HL-60 (cell line): ENCODE data around the gene TM9SF1.

ENCODE experiments used
- GABPA ChIP-seq: IDR thresholded peaks from 2 replicates; pipeline ENCODE4 v1.6.1; 2012; ENCODE audit warnings: low read depth
- POLR2AphosphoS5 ChIP-seq: IDR thresholded peaks from 2 replicates; pipeline ENCODE4 v1.6.1; 2012; ENCODE audit warnings: low read depth
- SPI1 ChIP-seq: IDR thresholded peaks from 2 replicates; pipeline ENCODE4 v1.6.1; 2012; ENCODE audit warnings: low read depth, mild to moderate bottlenecking, borderline replicate concordance
- TF ChIP-seq, protein P1 (sequence below): IDR thresholded peaks from one replicate; pipeline ENCODE4 v1.5.1; 2011; ENCODE audit warnings: low read length, control low read depth, inconsistent platforms; ENCODE audit not compliant: insufficient read depth
- TF ChIP-seq, protein P2 (sequence below): IDR thresholded peaks from 2 replicates; pipeline ENCODE4 v1.6.1; 2012; ENCODE audit warnings: low read depth; ENCODE audit not compliant: insufficient replicate concordance

DNA sequence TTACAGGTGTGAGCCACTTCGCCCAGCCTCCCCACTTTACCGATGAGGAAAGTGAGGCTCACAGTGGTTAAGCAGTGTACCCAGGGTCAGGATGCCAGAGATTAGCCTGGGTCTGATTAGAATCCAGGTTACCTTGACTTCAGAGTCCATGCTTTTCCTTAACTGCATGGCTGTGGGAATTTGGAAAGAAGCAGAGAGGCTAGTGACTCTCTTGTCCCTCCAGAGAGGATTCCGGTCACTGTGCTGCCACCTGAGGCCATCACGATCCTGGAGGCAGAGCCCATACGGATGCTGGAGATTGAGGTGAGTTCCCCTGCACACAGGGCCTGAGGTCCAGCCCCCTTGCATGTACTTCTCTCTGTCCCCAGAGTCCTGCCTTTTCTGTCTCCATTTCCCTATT is 18.6 kb downstream of the TM9SF1 start:
- TF ChIP-seq, protein P1, sequence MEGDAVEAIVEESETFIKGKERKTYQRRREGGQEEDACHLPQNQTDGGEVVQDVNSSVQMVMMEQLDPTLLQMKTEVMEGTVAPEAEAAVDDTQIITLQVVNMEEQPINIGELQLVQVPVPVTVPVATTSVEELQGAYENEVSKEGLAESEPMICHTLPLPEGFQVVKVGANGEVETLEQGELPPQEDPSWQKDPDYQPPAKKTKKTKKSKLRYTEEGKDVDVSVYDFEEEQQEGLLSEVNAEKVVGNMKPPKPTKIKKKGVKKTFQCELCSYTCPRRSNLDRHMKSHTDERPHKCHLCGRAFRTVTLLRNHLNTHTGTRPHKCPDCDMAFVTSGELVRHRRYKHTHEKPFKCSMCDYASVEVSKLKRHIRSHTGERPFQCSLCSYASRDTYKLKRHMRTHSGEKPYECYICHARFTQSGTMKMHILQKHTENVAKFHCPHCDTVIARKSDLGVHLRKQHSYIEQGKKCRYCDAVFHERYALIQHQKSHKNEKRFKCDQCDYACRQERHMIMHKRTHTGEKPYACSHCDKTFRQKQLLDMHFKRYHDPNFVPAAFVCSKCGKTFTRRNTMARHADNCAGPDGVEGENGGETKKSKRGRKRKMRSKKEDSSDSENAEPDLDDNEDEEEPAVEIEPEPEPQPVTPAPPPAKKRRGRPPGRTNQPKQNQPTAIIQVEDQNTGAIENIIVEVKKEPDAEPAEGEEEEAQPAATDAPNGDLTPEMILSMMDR: no peak
- TF ChIP-seq POLR2AphosphoS5 (no peak), GABPA (no peak), SPI1 (no peak)
- TF ChIP-seq, protein P2, sequence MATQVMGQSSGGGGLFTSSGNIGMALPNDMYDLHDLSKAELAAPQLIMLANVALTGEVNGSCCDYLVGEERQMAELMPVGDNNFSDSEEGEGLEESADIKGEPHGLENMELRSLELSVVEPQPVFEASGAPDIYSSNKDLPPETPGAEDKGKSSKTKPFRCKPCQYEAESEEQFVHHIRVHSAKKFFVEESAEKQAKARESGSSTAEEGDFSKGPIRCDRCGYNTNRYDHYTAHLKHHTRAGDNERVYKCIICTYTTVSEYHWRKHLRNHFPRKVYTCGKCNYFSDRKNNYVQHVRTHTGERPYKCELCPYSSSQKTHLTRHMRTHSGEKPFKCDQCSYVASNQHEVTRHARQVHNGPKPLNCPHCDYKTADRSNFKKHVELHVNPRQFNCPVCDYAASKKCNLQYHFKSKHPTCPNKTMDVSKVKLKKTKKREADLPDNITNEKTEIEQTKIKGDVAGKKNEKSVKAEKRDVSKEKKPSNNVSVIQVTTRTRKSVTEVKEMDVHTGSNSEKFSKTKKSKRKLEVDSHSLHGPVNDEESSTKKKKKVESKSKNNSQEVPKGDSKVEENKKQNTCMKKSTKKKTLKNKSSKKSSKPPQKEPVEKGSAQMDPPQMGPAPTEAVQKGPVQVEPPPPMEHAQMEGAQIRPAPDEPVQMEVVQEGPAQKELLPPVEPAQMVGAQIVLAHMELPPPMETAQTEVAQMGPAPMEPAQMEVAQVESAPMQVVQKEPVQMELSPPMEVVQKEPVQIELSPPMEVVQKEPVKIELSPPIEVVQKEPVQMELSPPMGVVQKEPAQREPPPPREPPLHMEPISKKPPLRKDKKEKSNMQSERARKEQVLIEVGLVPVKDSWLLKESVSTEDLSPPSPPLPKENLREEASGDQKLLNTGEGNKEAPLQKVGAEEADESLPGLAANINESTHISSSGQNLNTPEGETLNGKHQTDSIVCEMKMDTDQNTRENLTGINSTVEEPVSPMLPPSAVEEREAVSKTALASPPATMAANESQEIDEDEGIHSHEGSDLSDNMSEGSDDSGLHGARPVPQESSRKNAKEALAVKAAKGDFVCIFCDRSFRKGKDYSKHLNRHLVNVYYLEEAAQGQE: no peak
